Lung (tissue), 12 donors: Measurements from ENCODE around the gene PLEK. TPM values are rescaled to one million over a fixed set of nuclear protein-coding genes. Genes with fewer than 3 reads are reported as not detected.
"Not testable (repeated sequence)": the region's sequence is repeated elsewhere in the genome, so short reads cannot be mapped to it uniquely, and the experiment has no call there.

Experiments used
- ATAC-seq: fragments of 200-7000 bp; cut with Tn5 transposase; one replicate; pipeline ENCODE4 v1.9.1; 2020; ENCODE audit warnings: moderate number of reproducible peaks; ENCODE audit not compliant: insufficient read depth, low FRiP score
- DNase-seq, 3 donors: peaks; one replicate each; pipeline ENCODE4 v3.0.0-alpha.2; 2013 to 2017
- H3K27ac ChIP-seq, 2 donors: one replicate each; pipeline ENCODE4 v1.5.1; 2013; ENCODE audit warnings: mild to moderate bottlenecking in 2 of 2, moderate library complexity in 2 of 2, control low read depth in 1 of 2, inconsistent platforms in 1 of 2, low read depth in 1 of 2, low read length in 1 of 2
- H3K27me3 ChIP-seq, 3 donors: one replicate each; pipeline ENCODE4 v1.5.1; 2013; ENCODE audit warnings: low read length in 2 of 3; ENCODE audit not compliant: control insufficient read depth in 3 of 3, insufficient read depth in 3 of 3
- H3K36me3 ChIP-seq, 4 donors: one replicate each; pipeline ENCODE4 v1.5.1; 2013; ENCODE audit warnings: low read length in 4 of 4, mild to moderate bottlenecking in 1 of 4, moderate library complexity in 1 of 4; ENCODE audit not compliant: control insufficient read depth in 4 of 4, insufficient read depth in 4 of 4
- H3K4me1 ChIP-seq, 5 donors: one replicate each; pipeline ENCODE4 v1.5.1; 2013; ENCODE audit warnings: low read length in 5 of 5, mild to moderate bottlenecking in 2 of 5, moderate library complexity in 1 of 5; ENCODE audit not compliant: control insufficient read depth in 5 of 5, insufficient read depth in 5 of 5
- H3K4me3 ChIP-seq: one replicate; pipeline ENCODE4 v1.5.1; 2013; ENCODE audit warnings: mild to moderate bottlenecking, control low read depth, moderate library complexity
- H3K9ac ChIP-seq, 2 donors: one replicate each; pipeline ENCODE4 v1.5.1; 2013; ENCODE audit warnings: low read length in 2 of 2, control low read depth in 1 of 2; ENCODE audit not compliant: insufficient read depth in 1 of 2
- H3K9me3 ChIP-seq, 4 donors: one replicate each; pipeline ENCODE4 v1.5.1; 2013; ENCODE audit warnings: low read length in 3 of 4, mild to moderate bottlenecking in 1 of 4, moderate library complexity in 1 of 4; ENCODE audit not compliant: control insufficient read depth in 4 of 4, insufficient read depth in 3 of 4
- WGBS, 2 donors: extraction: QIAGEN DNeasy Blood & Tissue Kit; methylation state at CpG; one replicate each; pipeline ENCODE4 v1.1.7; 2013; 5-methylcytosine and 5-hydroxymethylcytosine counted together
- polyA plus RNA-seq, 2 donors: library from polyadenylated mRNA; stranded (reverse); fragments of 200-250 nt; gene quantifications; one replicate each; pipeline ENCODE4 v1.2.1, GENCODE V29; 2013
- total RNA-seq, 2 donors: library from RNA; depleted of rRNA in 1 of 2; stranded (reverse); fragments of >200 nt in 1 of 2; gene quantifications; one replicate each; pipeline ENCODE4 v1.2.1, GENCODE V29; 2014 to 2021
- TF ChIP-seq, protein P1 (sequence below): IDR thresholded peaks from 2 replicates; pipeline ENCODE4 v1.5.1; 2012; ENCODE audit warnings: mild to moderate bottlenecking; ENCODE audit errors: control extremely low read depth, extremely low read depth
- donor health status: control.
- donor health status: control.
- donor health status: Bipolar disorder and iron deficiency.
- donor health status: healthy.
- donor health status: DM: yes; HTN: yes; CAD: no.

The PLEK gene
- total and polyA plus RNA-seq, 4 donors, result 8.2 to 181 (median 27.4) TPM

DNA sequence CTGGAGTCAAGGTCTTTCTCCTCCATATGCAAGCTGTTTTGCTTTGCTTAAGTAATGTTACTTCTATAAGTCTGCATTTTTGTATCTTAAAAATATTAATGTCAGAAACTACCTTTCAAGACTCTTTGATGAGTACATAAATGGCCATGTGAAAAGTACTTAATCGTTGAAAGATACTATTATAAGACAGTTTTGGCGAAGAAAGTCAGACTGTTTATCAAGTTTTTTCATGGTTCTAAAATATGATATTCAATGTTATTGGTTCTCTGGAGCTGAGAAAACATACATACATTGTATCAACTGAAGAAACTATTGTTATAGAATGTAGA, 76.9 kb downstream of the PLEK start:
- TF ChIP-seq, protein P1, sequence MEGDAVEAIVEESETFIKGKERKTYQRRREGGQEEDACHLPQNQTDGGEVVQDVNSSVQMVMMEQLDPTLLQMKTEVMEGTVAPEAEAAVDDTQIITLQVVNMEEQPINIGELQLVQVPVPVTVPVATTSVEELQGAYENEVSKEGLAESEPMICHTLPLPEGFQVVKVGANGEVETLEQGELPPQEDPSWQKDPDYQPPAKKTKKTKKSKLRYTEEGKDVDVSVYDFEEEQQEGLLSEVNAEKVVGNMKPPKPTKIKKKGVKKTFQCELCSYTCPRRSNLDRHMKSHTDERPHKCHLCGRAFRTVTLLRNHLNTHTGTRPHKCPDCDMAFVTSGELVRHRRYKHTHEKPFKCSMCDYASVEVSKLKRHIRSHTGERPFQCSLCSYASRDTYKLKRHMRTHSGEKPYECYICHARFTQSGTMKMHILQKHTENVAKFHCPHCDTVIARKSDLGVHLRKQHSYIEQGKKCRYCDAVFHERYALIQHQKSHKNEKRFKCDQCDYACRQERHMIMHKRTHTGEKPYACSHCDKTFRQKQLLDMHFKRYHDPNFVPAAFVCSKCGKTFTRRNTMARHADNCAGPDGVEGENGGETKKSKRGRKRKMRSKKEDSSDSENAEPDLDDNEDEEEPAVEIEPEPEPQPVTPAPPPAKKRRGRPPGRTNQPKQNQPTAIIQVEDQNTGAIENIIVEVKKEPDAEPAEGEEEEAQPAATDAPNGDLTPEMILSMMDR, result no peak
- no peak overlapping the region for H3K4me3 ChIP-seq
- no peak overlapping the region for H3K27ac ChIP-seq
- no peaks in the 10 kb centered on the region for H3K36me3 ChIP-seq
- H3K27me3 ChIP-seq, result no peaks in the 10 kb centered on the region
- ATAC-seq, result no peak
- H3K9ac ChIP-seq, result no peak overlapping the region
- no peak for DNase-seq
- no peaks in the 10 kb centered on the region for H3K9me3 ChIP-seq
- WGBS, 2 donors, result 93 to 96% methylated on average over 2 of the region's 2 CpGs
- H3K4me1 ChIP-seq, result peaks cover 0 to 5% (median 0%) of the 10 kb centered on the region in 5 donors

DNA sequence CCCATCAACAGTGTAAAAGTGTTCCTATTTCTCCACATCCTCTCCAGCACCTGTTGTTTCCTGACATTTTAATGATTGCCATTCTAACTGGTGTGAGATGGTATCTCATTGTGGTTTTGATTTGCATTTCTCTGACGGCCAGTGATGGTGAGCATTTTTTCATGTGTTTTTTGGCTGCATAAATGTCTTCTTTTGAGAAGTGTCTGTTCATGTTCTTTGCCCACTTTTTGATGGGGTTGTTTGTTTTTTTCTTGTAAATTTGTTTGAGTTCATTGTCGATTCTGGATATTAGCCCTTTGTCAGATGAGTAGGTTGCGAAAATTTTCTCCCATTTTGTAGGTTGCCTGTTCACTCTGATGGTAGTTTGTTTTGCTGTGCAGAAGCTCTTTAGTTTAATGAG, 81.3 kb downstream of the PLEK start:
- 100% methylated on average over 1 to 2 of the region's 3 CpGs for whole genome bisulfite sequencing, 2 donors
- H3K9me3 ChIP-seq, H3K4me1 ChIP-seq, DNase-seq, H3K9ac ChIP-seq, H3K27me3 ChIP-seq, H3K4me3 ChIP-seq, ATAC-seq, H3K36me3 ChIP-seq, H3K27ac ChIP-seq: not testable (repeated sequence)

Other genes with a start within 250 kb of the PLEK start
- gene PNO1, start 207.4 kb upstream of the PLEK start, total RNA-seq, result 10 to 100 TPM in 1 of 2 donors, 1 to 10 TPM in 1; 7.8 to 13.3 TPM
- 10 to 100 TPM in 1 of 2 donors, 1 to 10 TPM in 1; 8.2 to 19.4 TPM for gene PNO1, start 207.4 kb upstream of the PLEK start, polyA plus RNA-seq
- gene PPP3R1, start 112.8 kb upstream of the PLEK start, total RNA-seq, result 10 to 100 TPM; 48.6 to 69.7 TPM
- gene PPP3R1, start 112.8 kb upstream of the PLEK start, polyA plus RNA-seq, result 10 to 100 TPM; 20.8 to 24.9 TPM
- 10 to 100 TPM; 13.6 to 29.3 TPM for gene CNRIP1, start 45.3 kb upstream of the PLEK start, total RNA-seq
- gene CNRIP1, start 45.3 kb upstream of the PLEK start, polyA plus RNA-seq, result 10 to 100 TPM in 1 of 2 donors, 1 to 10 TPM in 1; 9.0 to 15.4 TPM
- gene FBXO48, start 102.0 kb downstream of the PLEK start, total RNA-seq, result 1 to 10 TPM; 1.3 to 1.9 TPM
- under 1 TPM; 0.52 to 0.67 TPM for gene FBXO48, start 102.0 kb downstream of the PLEK start, polyA plus RNA-seq
- 10 to 100 TPM in 1 of 2 donors, 1 to 10 TPM in 1; 3.7 to 11.8 TPM for gene APLF, start 102.3 kb downstream of the PLEK start, total RNA-seq
- gene APLF, start 102.3 kb downstream of the PLEK start, polyA plus RNA-seq, result under 1 TPM; 0.50 to 0.89 TPM